Stimulated activated CD8-positive, alpha-beta memory T cell treated with anti-CD3 and anti-CD28 coated beads, Interleukin-7, amount 100 ng/mL, for 48 hours (primary cell): ENCODE results near the gene PCED1B.
"Not testable (repeated sequence)": the region's sequence is repeated elsewhere in the genome, so short reads cannot be mapped to it uniquely, and the experiment has no call there.

Experiments used
- DNase-seq, 2 donors: peaks; one replicate each; pipeline ENCODE4 v3.0.0-alpha.2; 2020; ENCODE audit warnings: low read depth in 1 of 2; ENCODE audit errors: extremely low read depth in 1 of 2

Gene PCED1B

GRCh38 chr12:47268501-47269454 lies 189.4 kb downstream of the PCED1B start:
- no peak for DNase-seq

GRCh38 chr12:47269916-47270315 lies 190.5 kb downstream of the PCED1B start:
- no peak for DNase-seq

GRCh38 chr12:47270782-47271664 lies 191.6 kb downstream of the PCED1B start:
- DNase-seq: no peak

GRCh38 chr12:47271800-47272239 lies 192.4 kb downstream of the PCED1B start:
- DNase-seq: no peak

- no peak for DNase-seq
Observed at GRCh38 chr12:47272412-47273190, 193.2 kb downstream of the PCED1B start.

- DNase-seq: no peak
Observed at GRCh38 chr12:47273191-47273626, 193.8 kb downstream of the PCED1B start.

- DNase-seq: no peak
Observed at GRCh38 chr12:47274760-47275159, 195.3 kb downstream of the PCED1B start.

- DNase-seq: no peak
Observed at GRCh38 chr12:47276253-47276620, 196.8 kb downstream of the PCED1B start.

GRCh38 chr12:47276621-47277309 lies 197.3 kb downstream of the PCED1B start:
- DNase-seq: no peak

- DNase-seq: no peak
Observed at GRCh38 chr12:47277972-47278448, 198.6 kb downstream of the PCED1B start.

- DNase-seq: not testable (repeated sequence)
Observed at GRCh38 chr12:47279758-47280157, 200.3 kb downstream of the PCED1B start.

GRCh38 chr12:47280543-47281300 lies 201.3 kb downstream of the PCED1B start:
- no peak for DNase-seq

GRCh38 chr12:47281667-47282171 lies 202.3 kb downstream of the PCED1B start:
- DNase-seq: peak in 1 of 2 donors; percentile 45

- no peak for DNase-seq
Observed at GRCh38 chr12:47282206-47282605, 202.8 kb downstream of the PCED1B start.
